Measurements from ENCODE around the gene CDK5R2. TPM values are rescaled to one million over a fixed set of nuclear protein-coding genes. Genes with fewer than 3 reads are reported as not detected.
A peak's percentile ranks its signal among the peaks of the same experiment; 100 is the strongest.

Gene CDK5R2
- total RNA-seq, 1 donor from 2014 or later = not detected

DNA sequence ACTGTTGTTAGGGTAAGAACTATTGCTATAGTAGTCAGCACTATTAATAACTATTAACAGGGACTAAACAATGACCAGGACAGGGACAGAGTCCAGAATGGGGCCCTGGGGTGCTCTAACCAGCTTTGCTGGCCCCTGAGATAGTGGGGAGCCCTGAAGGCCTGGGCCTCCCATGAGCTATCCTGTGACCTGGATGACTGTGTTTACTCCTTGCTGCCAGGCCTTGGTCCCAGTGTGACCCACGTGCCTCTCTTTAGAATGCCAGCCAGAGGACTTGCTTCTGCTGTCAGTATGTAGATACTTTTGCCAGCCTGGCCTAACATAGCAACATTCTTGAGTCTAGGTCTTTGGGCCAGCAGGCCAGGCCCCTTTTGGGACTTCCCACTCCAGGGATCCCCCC lies 11.4 kb downstream of the CDK5R2 start:
- no peak overlapping the region for H3K9ac ChIP-seq

GRCh38 chr2:218975060-218975777 lies 15.8 kb downstream of the CDK5R2 start:
- peaks cover 96% of the 10 kb centered on the region for H3K27me3 ChIP-seq
- peaks cover 7% of the 10 kb centered on the region for H3K4me1 Mint-ChIP-seq

More for the DNA sequence above, 11.4 kb downstream of the CDK5R2 start:
- H3K4me3 Mint-ChIP-seq = no peak overlapping the region
- H2AFZ ChIP-seq (replicated peaks) = no peak overlapping the region
- TF ChIP-seq CTCF (IDR thresholded peaks at IDR 0.05) (no peak), EZH2phosphoT487 (IDR thresholded peaks at IDR 0.05) (no peak), EZH2 (IDR thresholded peaks at IDR 0.05) (no peak)
- H3K4me3 ChIP-seq = no peak overlapping the region
- no peaks in the 10 kb centered on the region for H3F3A ChIP-seq (ENCODE audit: low read depth)
- H3K27me3 ChIP-seq = peaks cover 92% of the 10 kb centered on the region
- H3K9me3 ChIP-seq (ENCODE audit: low read depth) = no peaks in the 10 kb centered on the region
- DNase-seq (ENCODE audit: low spot score) = no peak
- H3K79me2 ChIP-seq (ENCODE audit: low read depth) = no peaks in the 10 kb centered on the region
- no peaks in the 10 kb centered on the region for H3K36me3 Mint-ChIP-seq
- H4K20me1 ChIP-seq (ENCODE audit: low read depth) = no peaks in the 10 kb centered on the region
- no peak overlapping the region for H3K4me2 ChIP-seq
- no peaks in the 10 kb centered on the region for H3K4me1 ChIP-seq
- no peak overlapping the region for H3K27ac Mint-ChIP-seq
- peaks cover 3% of the 10 kb centered on the region for H3K9me3 Mint-ChIP-seq
- H3K36me3 ChIP-seq = no peaks in the 10 kb centered on the region
- H3K27me3 Mint-ChIP-seq (ENCODE audit: insufficient read depth, low read depth) = peaks cover 29% of the 10 kb centered on the region
- H3K4me1 Mint-ChIP-seq = peaks cover 7% of the 10 kb centered on the region
- no peak overlapping the region for H3K27ac ChIP-seq

GRCh38 chr2:218979846-218980734 lies 20.6 kb downstream of the CDK5R2 start:
- H3K27me3 Mint-ChIP-seq (ENCODE audit: insufficient read depth, low read depth) = peaks cover 69% of the 10 kb centered on the region

More at GRCh38 chr2:218975060-218975777, 15.8 kb downstream of the CDK5R2 start:
- Histone ChIP-seq H3K36me3 (no peaks in the 10 kb centered on the region), H3K79me2 (ENCODE audit: low read depth) (no peaks in the 10 kb centered on the region), H3K9ac (no peak overlapping the region), H3K9me3 (ENCODE audit: low read depth) (no peaks in the 10 kb centered on the region), H3K4me3 (no peak overlapping the region), H3K27ac (no peak overlapping the region), H4K20me1 (ENCODE audit: low read depth) (no peaks in the 10 kb centered on the region), H2AFZ (replicated peaks) (no peak overlapping the region), H3F3A (ENCODE audit: low read depth) (no peaks in the 10 kb centered on the region), H3K4me2 (no peak overlapping the region), H3K4me1 (no peaks in the 10 kb centered on the region)
- TF ChIP-seq EZH2phosphoT487 (IDR thresholded peaks at IDR 0.05) = no peak
- no peak for DNase-seq (ENCODE audit: low spot score)
- Mint-ChIP-seq H3K9me3 (no peaks in the 10 kb centered on the region), H3K4me3 (no peak overlapping the region), H3K27me3 (ENCODE audit: insufficient read depth, low read depth) (peaks cover 45% of the 10 kb centered on the region), H3K36me3 (no peaks in the 10 kb centered on the region), H3K27ac (no peak overlapping the region)

More at GRCh38 chr2:218979846-218980734, 20.6 kb downstream of the CDK5R2 start:
- peak overlapping the region; percentile 26 for H3K4me3 ChIP-seq
- H3K27ac ChIP-seq = no peak overlapping the region
- no peaks in the 10 kb centered on the region for H3K9me3 ChIP-seq (ENCODE audit: low read depth)
- Mint-ChIP-seq H3K9me3 (no peaks in the 10 kb centered on the region), H3K27ac (no peak overlapping the region), H3K4me1 (peaks cover 12% of the 10 kb centered on the region), H3K4me3 (peak overlapping the region; percentile 74), H3K36me3 (no peaks in the 10 kb centered on the region)
- H3K4me2 ChIP-seq = peak overlapping the region; percentile 73
- peaks cover 14% of the 10 kb centered on the region for H3K4me1 ChIP-seq
- H3K27me3 ChIP-seq = peaks cover 100% of the 10 kb centered on the region
- H3F3A ChIP-seq (ENCODE audit: low read depth) = peaks cover 7% of the 10 kb centered on the region
- H3K36me3 ChIP-seq = no peaks in the 10 kb centered on the region
- DNase-seq (ENCODE audit: low spot score) = peak; percentile 93
- H3K9ac ChIP-seq = no peak overlapping the region
- no peaks in the 10 kb centered on the region for H3K79me2 ChIP-seq (ENCODE audit: low read depth)
- H2AFZ ChIP-seq (replicated peaks) = no peak overlapping the region
- H4K20me1 ChIP-seq (ENCODE audit: low read depth) = peaks cover 43% of the 10 kb centered on the region
- TF ChIP-seq CTCF (IDR thresholded peaks at IDR 0.05) (peak; percentile 99), EZH2phosphoT487 (IDR thresholded peaks at IDR 0.05) (no peak), EZH2 (IDR thresholded peaks at IDR 0.05) (peak; percentile 71)

Measured in neural progenitor cell (in vitro differentiated cells).